HFFc6 (cell line): Measurements from ENCODE around the gene IFNK. TPM values are rescaled to one million over a fixed set of nuclear protein-coding genes. Genes with fewer than 3 reads are reported as not detected.
A peak's percentile ranks its signal among the peaks of the same experiment; 100 is the strongest.

Experiments
- DNase-seq: peaks from one replicate; pipeline ENCODE4 v3.0.0-alpha.2; 2018
- H3K27ac Mint-ChIP-seq: 2 replicates; pipeline ENCODE4 v1.8.0; 2020; ENCODE audit warnings: mild to moderate bottlenecking, mixed read lengths
- H3K27me3 Mint-ChIP-seq: 2 replicates; pipeline ENCODE4 v1.8.0; 2021; ENCODE audit warnings: mild to moderate bottlenecking, moderate library complexity, mixed read lengths; ENCODE audit not compliant: insufficient read depth
- H3K36me3 Mint-ChIP-seq: 2 replicates; pipeline ENCODE4 v1.8.0; 2021; ENCODE audit warnings: low read depth, mixed read lengths
- H3K4me1 Mint-ChIP-seq: 2 replicates; pipeline ENCODE4 v1.8.0; 2020; ENCODE audit warnings: low read depth, mixed read lengths
- H3K4me3 Mint-ChIP-seq: 2 replicates; pipeline ENCODE4 v1.8.0; 2020; ENCODE audit warnings: mild to moderate bottlenecking, moderate library complexity, mixed read lengths
- H3K9me3 Mint-ChIP-seq: 2 replicates; pipeline ENCODE4 v1.8.0; 2020; ENCODE audit warnings: mild to moderate bottlenecking, mixed read lengths
- CTCF ChIP-seq: fragments of 200-600 bp; sonication (generic); IDR thresholded peaks from 2 replicates; pipeline ENCODE4 v1.5.0; 2021; ENCODE audit warnings: antibody characterized with exemption, mild to moderate bottlenecking
- total RNA-seq, 6 experiments: library from RNA; stranded (reverse); fragmentation: NEBNext Ultra II Directional; extraction: Animal tissue kit (Norgen Biotek cat#: 25700); gene quantifications; 2 replicates in 1 of 6; 3 replicates in 5 of 6; pipeline ENCODE4 v1.2.3, GENCODE V29; 2021

Gene IFNK
- total RNA-seq, 6 experiments from 2014 or later: not detected

GRCh38 chr9:27519466-27520465 lies 4.3 kb upstream of the IFNK start:
- H3K9me3 Mint-ChIP-seq: no peaks in the 10 kb centered on the region

GRCh38 chr9:27520986-27521385 lies 3.1 kb upstream of the IFNK start:
- DNase-seq: no peak
- Mint-ChIP-seq H3K36me3 (no peaks in the 10 kb centered on the region), H3K4me3 (no peak overlapping the region), H3K27me3 (peaks cover 7% of the 10 kb centered on the region; the same call in 1 of the 2 replicates), H3K4me1 (peaks cover 15% of the 10 kb centered on the region; the same call in 1 of the 2 replicates), H3K9me3 (no peaks in the 10 kb centered on the region), H3K27ac (no peak overlapping the region)
- TF ChIP-seq CTCF: no peak

More at GRCh38 chr9:27519466-27520465, 4.3 kb upstream of the IFNK start:
- Mint-ChIP-seq H3K36me3 (no peaks in the 10 kb centered on the region), H3K27me3 (peaks cover 2% of the 10 kb centered on the region), H3K4me1 (peaks cover 15% of the 10 kb centered on the region; the same call in 1 of the 2 replicates), H3K4me3 (no peak overlapping the region), H3K27ac (no peak overlapping the region)
- no peak for DNase-seq
- TF ChIP-seq CTCF: no peak

- Mint-ChIP-seq H3K36me3 (no peaks in the 10 kb centered on the region), H3K4me3 (no peak overlapping the region), H3K27me3 (peaks cover 20% of the 10 kb centered on the region), H3K4me1 (peaks cover 17% of the 10 kb centered on the region; the same call in 1 of the 2 replicates), H3K27ac (no peak overlapping the region), H3K9me3 (no peaks in the 10 kb centered on the region)
- no peak for TF ChIP-seq CTCF
- DNase-seq: no peak
Measured at GRCh38 chr9:27523141-27523540, 949 bp upstream of the IFNK start.

GRCh38 chr9:27527702-27528075 lies 3.6 kb downstream of the IFNK start:
- no peaks in the 10 kb centered on the region for H3K36me3 Mint-ChIP-seq
- TF ChIP-seq CTCF: no peak
- H3K4me1 Mint-ChIP-seq: peaks cover 5% of the 10 kb centered on the region; the same call in 1 of the 2 replicates
- peaks cover 36% of the 10 kb centered on the region for H3K27me3 Mint-ChIP-seq
- H3K27ac Mint-ChIP-seq: no peak overlapping the region
- DNase-seq: no peak
- H3K4me3 Mint-ChIP-seq: peak overlapping the region; percentile 76; the same call in 1 of the 2 replicates
- H3K9me3 Mint-ChIP-seq: no peaks in the 10 kb centered on the region

- Mint-ChIP-seq H3K4me1 (peaks cover 5% of the 10 kb centered on the region; the same call in 1 of the 2 replicates), H3K9me3 (no peaks in the 10 kb centered on the region), H3K36me3 (no peaks in the 10 kb centered on the region), H3K4me3 (peak overlapping the region; percentile 76), H3K27me3 (peaks cover 36% of the 10 kb centered on the region), H3K27ac (no peak overlapping the region)
- no peak for TF ChIP-seq CTCF
- DNase-seq: no peak
Measured at GRCh38 chr9:27528076-27528885, 4.2 kb downstream of the IFNK start.
